ENCODE results near the gene PRSS57. TPM values are rescaled to one million over a fixed set of nuclear protein-coding genes. Genes with fewer than 3 reads are reported as not detected.

Gene PRSS57
- total RNA-seq, 1 donor from 2014 or later = not detected

- DNase-seq (ENCODE audit: low read depth) = no peak
Observed at GRCh38 chr19:652467-653389, 42.5 kb downstream of the PRSS57 start.

- no peak for DNase-seq (ENCODE audit: low read depth)
Observed at GRCh38 chr19:651991-652390, 43.3 kb downstream of the PRSS57 start.

DNA sequence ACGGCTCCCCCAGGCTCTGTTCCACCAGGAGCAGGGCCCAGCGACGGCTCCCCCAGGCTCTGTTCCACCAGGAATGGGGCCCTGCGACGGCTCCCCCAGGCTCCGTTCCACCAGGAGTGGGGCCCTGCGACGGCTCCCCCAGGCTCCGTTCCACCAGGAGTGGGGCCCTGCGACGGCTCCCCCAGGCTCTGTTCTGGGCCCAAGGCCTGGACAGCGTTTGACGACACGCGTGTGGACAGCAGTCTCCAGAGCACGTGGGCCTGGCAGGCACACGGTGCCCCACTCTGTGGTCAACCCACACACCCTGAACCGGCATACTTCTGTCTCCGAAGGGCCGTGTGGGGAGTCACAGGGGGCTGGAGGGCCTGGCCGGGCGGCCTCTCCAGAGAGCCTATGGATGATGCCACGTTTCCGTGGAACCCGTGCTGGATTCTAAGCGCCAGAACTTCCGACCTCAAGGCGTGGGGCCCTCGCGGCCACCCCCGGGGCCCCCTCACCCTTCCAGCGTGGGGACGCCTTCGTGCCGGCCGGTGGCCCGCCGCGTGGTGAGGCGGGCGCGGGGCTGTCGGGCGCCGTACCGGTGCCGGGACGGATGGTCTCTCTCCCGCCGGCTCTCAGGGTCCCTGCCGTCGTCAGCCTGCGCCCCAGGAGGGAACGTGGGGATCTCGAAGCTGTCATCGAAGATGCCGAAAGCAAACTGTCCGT is 44.0 kb downstream of the PRSS57 start:
- DNase-seq (ENCODE audit: low read depth) = no peak

DNA sequence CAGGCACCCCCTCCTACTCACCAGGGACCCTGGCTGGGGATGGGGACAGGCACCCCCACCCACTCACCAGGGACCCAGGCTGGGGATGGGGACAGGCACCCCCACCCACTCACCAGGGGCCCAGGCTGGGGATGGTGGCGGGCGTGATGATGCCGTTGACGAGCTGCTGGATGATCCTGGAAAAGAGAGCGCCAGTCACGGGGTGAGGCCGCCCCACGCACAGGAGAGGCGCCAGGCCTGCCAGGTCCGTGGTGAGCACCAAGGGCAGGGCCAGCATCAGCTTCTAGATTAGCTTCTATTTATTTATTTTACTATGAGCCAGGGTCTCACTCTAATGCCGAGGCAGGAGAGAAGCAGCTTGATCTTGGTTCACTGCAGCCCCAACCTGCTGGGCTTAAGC is 45.1 kb downstream of the PRSS57 start:
- no peak for DNase-seq (ENCODE audit: low read depth)

DNA sequence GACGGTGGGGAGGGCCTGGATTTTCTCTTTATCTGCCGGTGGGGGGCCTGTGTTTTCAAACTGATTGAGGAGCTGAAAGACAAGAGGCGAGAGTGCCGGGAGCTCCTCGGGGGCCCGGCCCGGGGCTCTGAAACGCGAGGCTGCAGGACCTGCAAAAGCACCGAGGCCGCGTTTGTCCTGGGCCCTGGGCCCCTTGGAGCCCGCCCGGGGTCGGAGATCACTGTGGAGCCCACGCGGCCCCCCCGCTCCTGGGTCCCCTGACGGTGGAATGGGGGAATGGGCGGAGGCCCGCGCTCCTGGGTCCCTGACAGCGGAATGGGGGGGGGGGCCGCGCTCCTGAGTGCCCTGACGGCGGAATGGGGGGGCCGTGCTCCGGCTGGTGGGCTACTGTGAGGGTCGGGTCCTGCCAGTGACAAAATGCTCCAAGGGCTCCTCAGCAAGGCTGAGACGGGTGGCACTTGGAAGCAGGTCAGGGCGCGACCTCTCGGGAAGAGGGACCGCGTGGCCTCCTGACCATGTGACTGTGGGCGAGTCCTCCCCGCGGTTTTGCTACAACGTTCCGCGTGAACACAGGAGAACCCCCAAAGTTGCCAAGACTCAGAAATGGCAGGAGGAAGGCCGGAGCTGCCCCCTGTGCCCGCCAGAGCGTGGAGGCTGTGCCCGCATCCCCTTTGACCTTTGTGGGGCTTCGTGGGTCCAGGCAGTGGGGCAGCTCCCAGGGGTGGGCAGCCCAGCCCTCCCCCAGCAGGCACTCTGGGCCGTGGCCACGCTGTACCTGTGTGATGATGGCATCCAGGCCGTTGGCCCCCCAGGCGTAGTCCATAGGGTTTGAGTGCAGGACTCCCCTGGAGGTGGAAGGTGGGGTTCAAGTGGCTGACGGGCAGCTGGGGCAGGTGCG is 46.1 kb downstream of the PRSS57 start:
- no peak for DNase-seq (ENCODE audit: low read depth)

GRCh38 chr19:648305-648704 is 46.9 kb downstream of the PRSS57 start:
- no peak for DNase-seq (ENCODE audit: low read depth)

DNA sequence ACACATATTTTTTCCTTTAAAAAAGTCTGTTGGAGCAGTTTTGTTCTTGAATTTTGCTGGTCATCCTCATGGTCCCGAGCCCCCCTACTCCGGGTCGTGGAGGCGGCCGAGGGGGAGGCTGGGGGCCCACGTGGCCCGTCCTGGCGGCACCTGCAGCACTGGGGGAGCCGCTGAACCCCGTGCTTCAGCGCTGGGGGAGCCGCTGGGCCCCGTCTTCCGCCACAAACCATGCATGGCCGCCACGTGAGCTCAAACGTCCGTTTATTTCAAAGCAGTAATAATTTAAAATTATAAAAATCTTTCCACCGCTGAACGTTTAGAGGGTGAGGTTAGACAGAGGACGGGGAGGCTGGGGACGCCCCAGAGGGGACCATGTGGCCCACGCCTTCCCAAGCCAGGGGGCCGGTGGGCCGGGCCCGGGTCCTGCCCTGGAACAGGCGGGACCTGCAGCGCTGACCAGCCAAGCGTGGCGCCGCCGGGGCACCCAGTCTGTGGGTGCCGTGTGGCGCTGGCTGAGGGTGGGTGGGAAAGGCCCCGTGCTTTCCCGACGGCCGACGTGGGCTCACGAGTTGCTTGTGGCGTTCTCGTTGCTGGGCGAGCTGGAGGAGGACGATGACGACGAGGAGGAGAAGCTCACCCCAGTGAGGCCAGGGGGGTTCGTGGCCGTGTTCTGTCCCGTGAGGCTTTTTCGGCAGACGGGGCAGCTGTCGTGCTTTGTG is 47.5 kb downstream of the PRSS57 start:
- DNase-seq (ENCODE audit: low read depth) = no peak

- DNase-seq (ENCODE audit: low read depth) = no peak
Observed at GRCh38 chr19:646779-647565, 48.3 kb downstream of the PRSS57 start.

GRCh38 chr19:645912-646778 is 49.1 kb downstream of the PRSS57 start:
- no peak for DNase-seq (ENCODE audit: low read depth)

DNA sequence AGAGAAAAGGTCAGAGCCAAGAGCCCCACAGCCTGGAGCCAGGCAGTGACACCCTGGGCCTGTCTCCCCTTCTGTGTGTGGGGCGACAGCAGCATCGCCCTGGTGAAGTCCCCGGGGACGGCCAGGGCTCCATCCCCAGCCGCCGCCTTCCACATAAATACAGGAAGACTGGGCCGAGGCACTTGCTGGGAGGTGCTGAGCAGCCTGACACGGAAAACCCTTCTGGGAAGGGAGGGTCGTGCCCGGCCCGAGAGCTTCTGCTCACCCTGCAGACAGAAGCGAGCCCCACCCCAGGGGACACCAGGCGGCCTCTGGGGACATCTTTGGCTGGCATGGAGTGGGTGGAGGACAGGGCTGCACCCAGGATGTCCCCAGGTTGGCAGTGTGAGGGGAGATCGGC is 50.5 kb downstream of the PRSS57 start:
- DNase-seq (ENCODE audit: low read depth) = no peak

GRCh38 chr19:644363-644762 is 50.9 kb downstream of the PRSS57 start:
- no peak for DNase-seq (ENCODE audit: low read depth)

- no peak for DNase-seq (ENCODE audit: low read depth)
Observed at GRCh38 chr19:643736-644135, 51.5 kb downstream of the PRSS57 start.

GRCh38 chr19:642767-643727 is 52.2 kb downstream of the PRSS57 start:
- DNase-seq (ENCODE audit: low read depth) = no peak

GRCh38 chr19:641702-642101 is 53.5 kb downstream of the PRSS57 start:
- DNase-seq (ENCODE audit: low read depth) = no peak

DNA sequence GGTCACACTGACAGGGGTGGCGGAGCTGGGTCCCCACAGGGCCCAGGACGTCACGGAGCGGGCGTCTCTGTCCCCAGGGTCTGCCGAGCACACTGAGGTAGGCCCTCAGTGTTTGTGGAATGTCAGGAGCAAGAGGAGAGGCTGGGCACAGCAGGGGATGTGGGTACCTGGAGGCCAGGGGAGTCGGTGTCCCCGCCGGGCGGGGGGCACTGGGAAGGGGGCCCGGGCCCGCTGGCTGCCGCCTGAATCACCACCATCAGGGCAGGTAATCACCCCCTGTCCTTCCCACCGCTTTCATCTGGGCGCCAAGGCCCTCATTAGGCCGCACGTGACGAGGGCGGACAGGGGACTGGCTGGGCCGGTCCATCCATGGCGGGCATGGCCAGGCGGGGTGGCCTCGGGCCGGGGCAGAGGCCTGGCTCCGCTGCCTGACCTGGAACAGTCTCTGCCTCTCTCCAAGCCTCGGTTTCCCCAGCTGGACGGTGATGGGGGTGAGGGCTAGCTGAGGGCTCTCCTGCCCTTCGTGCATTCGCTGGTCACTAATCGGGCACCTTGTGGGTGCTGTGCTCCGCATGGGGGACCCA is 54.6 kb downstream of the PRSS57 start:
- DNase-seq (ENCODE audit: low read depth) = no peak

- DNase-seq (ENCODE audit: low read depth) = no peak
Observed at GRCh38 chr19:640161-640558, 55.1 kb downstream of the PRSS57 start.

GRCh38 chr19:639253-640160 is 55.7 kb downstream of the PRSS57 start, which contains the start of gene FGF22:
TSS of gene FGF22 (plus strand) at chr19:639879. CDS start at chr19:639926, 47 bp downstream.
- DNase-seq (ENCODE audit: low read depth) = peak; percentile 51

Data from renal cortical epithelial cell (primary cell).